HG03039 (cell line): ENCODE results near the gene CDCA3.
"Not testable (repeated sequence)": the region's sequence is repeated elsewhere in the genome, so short reads cannot be mapped to it uniquely, and the experiment has no call there.

Experiments
- ATAC-seq: cut with Tn5 transposase; IDR thresholded peaks from one replicate; pipeline ENCODE4 v1.9.1; 2021; ENCODE audit warnings: mild to moderate bottlenecking, moderate library complexity; ENCODE audit not compliant: unreplicated experiment

CDCA3 gene

GRCh38 chr12:6872073-6873048, 21.3 kb upstream of the CDCA3 start:
- ATAC-seq: no peak

GRCh38 chr12:6871052-6871957, 20.2 kb upstream of the CDCA3 start:
- no peak for ATAC-seq

GRCh38 chr12:6870304-6870703, 19.2 kb upstream of the CDCA3 start:
- ATAC-seq: not testable (repeated sequence)

GRCh38 chr12:6869049-6870021, 18.2 kb upstream of the CDCA3 start:
- ATAC-seq: no peak

GRCh38 chr12:6868211-6869048, 17.3 kb upstream of the CDCA3 start:
- no peak for ATAC-seq

- peak; percentile 44 for ATAC-seq
These were observed 16.5 kb upstream of the CDCA3 start, which contains the start of gene TPI1 for GRCh38 chr12:6867413-6868210. TPI1 (plus strand) TSS chr12:6867531; CDS start chr12:6867567, 36 bp downstream.

- ATAC-seq: peak; percentile 2
These were observed 15.9 kb upstream of the CDCA3 start for GRCh38 chr12:6866920-6867412.

- ATAC-seq: no peak
These were observed 15.3 kb upstream of the CDCA3 start for GRCh38 chr12:6866163-6866919.

GRCh38 chr12:6865307-6865706, 14.2 kb upstream of the CDCA3 start:
- not testable (repeated sequence) for ATAC-seq

- no peak for ATAC-seq
These were observed 12.7 kb upstream of the CDCA3 start for GRCh38 chr12:6863586-6864321.

- ATAC-seq: no peak
These were observed 11.9 kb upstream of the CDCA3 start for GRCh38 chr12:6863033-6863432.

- ATAC-seq: no peak
These were observed 10.3 kb upstream of the CDCA3 start for GRCh38 chr12:6861391-6861790.

- no peak for ATAC-seq
These were observed 9.9 kb upstream of the CDCA3 start for GRCh38 chr12:6860942-6861341.

GRCh38 chr12:6860116-6860515, 9.0 kb upstream of the CDCA3 start:
- no peak for ATAC-seq

GRCh38 chr12:6858799-6859198, 7.7 kb upstream of the CDCA3 start:
- no peak for ATAC-seq

- no peak for ATAC-seq
These were observed 4.2 kb upstream of the CDCA3 start for GRCh38 chr12:6855322-6855721.

- ATAC-seq: no peak
These were observed 3.0 kb upstream of the CDCA3 start for GRCh38 chr12:6854036-6854435.
